Thymus (tissue), 11 donors: Measurements from ENCODE around the gene PTRH1. TPM values are rescaled to one million over a fixed set of nuclear protein-coding genes. Genes with fewer than 3 reads are reported as not detected.

Experiments used
- DNase-seq, 9 donors: peaks; one replicate each; pipeline ENCODE4 v3.0.0-alpha.2; 2013; ENCODE audit warnings: low spot score in 9 of 9, low read depth in 6 of 9, missing footprints in 1 of 9
- H3K27ac ChIP-seq, 2 donors: one replicate each; pipeline ENCODE4 v1.5.1; 2013; ENCODE audit warnings: control low read depth in 1 of 2, low read depth in 1 of 2, low read length in 1 of 2, mild to moderate bottlenecking in 1 of 2, moderate library complexity in 1 of 2
- H3K27me3 ChIP-seq, 2 donors: one replicate each; pipeline ENCODE4 v1.5.1; 2013; ENCODE audit warnings: low read length in 1 of 2; ENCODE audit not compliant: control insufficient read depth in 2 of 2, insufficient read depth in 1 of 2
- H3K36me3 ChIP-seq, 2 donors: one replicate each; pipeline ENCODE4 v1.5.1; 2013; ENCODE audit warnings: low read length in 1 of 2, mild to moderate bottlenecking in 1 of 2, moderate library complexity in 1 of 2; ENCODE audit not compliant: control insufficient read depth in 2 of 2, insufficient read depth in 2 of 2
- H3K4me1 ChIP-seq, 2 donors: one replicate each; pipeline ENCODE4 v1.5.1; 2013; ENCODE audit warnings: low read length in 2 of 2; ENCODE audit not compliant: control insufficient read depth in 2 of 2, insufficient read depth in 2 of 2
- H3K4me3 ChIP-seq, 2 donors: one replicate each; pipeline ENCODE4 v1.5.1; 2013; ENCODE audit warnings: low read length in 2 of 2, control low read depth in 1 of 2, mild to moderate bottlenecking in 1 of 2
- H3K9me3 ChIP-seq, 2 donors: one replicate each; pipeline ENCODE4 v1.5.1; 2013; ENCODE audit warnings: low read length in 1 of 2, mild to moderate bottlenecking in 1 of 2; ENCODE audit not compliant: control insufficient read depth in 2 of 2, insufficient read depth in 1 of 2
- WGBS: extraction: QIAGEN DNeasy Blood & Tissue Kit; methylation state at CpG from one replicate; pipeline ENCODE4 v1.1.7; 2013; 5-methylcytosine and 5-hydroxymethylcytosine counted together
- polyA plus RNA-seq: library from polyadenylated mRNA; stranded (reverse); fragments of 200-250 nt; gene quantifications from one replicate; pipeline ENCODE4 v1.2.3, GENCODE V29; 2013
- total RNA-seq: library from RNA; stranded (reverse); fragments of 120-200 nt; gene quantifications from one replicate; pipeline ENCODE4 v1.2.4, GENCODE V29; 2013
- donor health status: healthy.

PTRH1 gene
- total and polyA plus RNA-seq, 2 donors: 12.2 to 16.3 TPM

- H3K4me1 ChIP-seq: peaks cover 0 to 8% of the 10 kb centered on the region in 2 donors
- H3K27ac ChIP-seq: no peak overlapping the region
- DNase-seq: no peak
- WGBS: 98% methylated on average over 19 of the region's 19 CpGs
- H3K9me3 ChIP-seq: peaks cover under 1 to 5% of the 10 kb centered on the region in 2 donors
- H3K27me3 ChIP-seq: no peaks in the 10 kb centered on the region
- no peak overlapping the region for H3K4me3 ChIP-seq
- peaks cover 89% of the 10 kb centered on the region in 2 donors for H3K36me3 ChIP-seq
These were observed 29.1 kb upstream of the PTRH1 start for GRCh38 chr9:127744398-127745110.

GRCh38 chr9:127742435-127743088 is 27.1 kb upstream of the PTRH1 start:
- WGBS: 93% methylated on average over 33 of the region's 33 CpGs
- DNase-seq: peak in 1 of 9 donors; percentile 24
- Histone ChIP-seq H3K27ac (no peak overlapping the region), H3K9me3 (peaks cover 1 to 5% of the 10 kb centered on the region in 2 donors), H3K27me3 (no peaks in the 10 kb centered on the region), H3K36me3 (peaks cover 85 to 87% of the 10 kb centered on the region in 2 donors), H3K4me1 (peaks cover 0 to 8% of the 10 kb centered on the region in 2 donors), H3K4me3 (no peak overlapping the region)

DNA sequence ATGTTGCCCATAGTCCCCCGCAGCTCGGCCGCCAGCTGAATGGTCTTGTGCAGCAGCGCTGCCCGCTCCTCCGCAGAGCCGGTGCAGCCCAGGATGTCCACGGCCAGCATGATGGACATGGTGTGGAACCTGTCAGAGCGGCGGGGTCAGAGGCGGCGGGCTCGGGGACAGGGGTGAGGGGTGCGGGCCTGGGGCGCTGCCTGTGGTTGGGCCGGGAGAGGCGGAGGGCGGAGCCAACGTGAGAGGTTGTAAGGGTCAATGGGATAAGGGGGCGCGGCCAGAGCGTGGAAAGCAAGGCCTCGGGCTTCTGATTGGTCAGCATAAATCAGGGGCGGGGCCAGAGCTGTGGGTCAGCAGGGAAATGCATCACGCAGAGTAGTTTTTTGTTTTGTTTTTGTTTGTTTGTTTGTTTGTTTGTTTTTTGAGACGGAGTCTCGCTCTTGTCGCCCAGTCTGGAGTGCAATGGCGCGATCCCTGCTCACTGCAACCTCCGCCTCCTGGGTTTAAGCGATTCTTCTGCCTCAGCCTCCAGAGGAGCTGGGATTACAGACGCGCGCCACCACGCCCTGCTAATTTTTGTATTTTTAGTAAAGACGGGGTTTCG is 26.5 kb upstream of the PTRH1 start:
- H3K27ac ChIP-seq: no peak overlapping the region
- H3K36me3 ChIP-seq: peaks cover 79 to 81% of the 10 kb centered on the region in 2 donors

GRCh38 chr9:127739614-127740330 is 24.3 kb upstream of the PTRH1 start:
- Histone ChIP-seq H3K9me3 (peaks cover 1 to 3% of the 10 kb centered on the region in 2 donors), H3K4me3 (no peak overlapping the region), H3K4me1 (peaks cover 4 to 13% of the 10 kb centered on the region in 2 donors), H3K27ac (peak overlapping the region in 1 of 2 donors; percentile 38), H3K27me3 (no peaks in the 10 kb centered on the region), H3K36me3 (peaks cover 61 to 66% of the 10 kb centered on the region in 2 donors)
- 94% methylated on average over 19 of the region's 19 CpGs for WGBS
- no peak for DNase-seq

More for the DNA sequence above, 26.5 kb upstream of the PTRH1 start:
- 93% methylated on average over 38 of the region's 38 CpGs for WGBS
- peaks cover 1 to 3% of the 10 kb centered on the region in 2 donors for H3K9me3 ChIP-seq
- DNase-seq: no peak
- H3K4me1 ChIP-seq: peaks cover 0 to 6% of the 10 kb centered on the region in 2 donors
- H3K27me3 ChIP-seq: no peaks in the 10 kb centered on the region
- H3K4me3 ChIP-seq: no peak overlapping the region

GRCh38 chr9:127738666-127739065 is 23.2 kb upstream of the PTRH1 start:
- Histone ChIP-seq H3K4me1 (peaks cover 8 to 23% of the 10 kb centered on the region in 2 donors), H3K4me3 (no peak overlapping the region), H3K36me3 (peaks cover 50 to 57% of the 10 kb centered on the region in 2 donors), H3K27ac (no peak overlapping the region), H3K27me3 (no peaks in the 10 kb centered on the region), H3K9me3 (peaks cover 1 to 3% of the 10 kb centered on the region in 2 donors)
- over 99% methylated on average over 13 of the region's 13 CpGs for WGBS
- no peak for DNase-seq

DNA sequence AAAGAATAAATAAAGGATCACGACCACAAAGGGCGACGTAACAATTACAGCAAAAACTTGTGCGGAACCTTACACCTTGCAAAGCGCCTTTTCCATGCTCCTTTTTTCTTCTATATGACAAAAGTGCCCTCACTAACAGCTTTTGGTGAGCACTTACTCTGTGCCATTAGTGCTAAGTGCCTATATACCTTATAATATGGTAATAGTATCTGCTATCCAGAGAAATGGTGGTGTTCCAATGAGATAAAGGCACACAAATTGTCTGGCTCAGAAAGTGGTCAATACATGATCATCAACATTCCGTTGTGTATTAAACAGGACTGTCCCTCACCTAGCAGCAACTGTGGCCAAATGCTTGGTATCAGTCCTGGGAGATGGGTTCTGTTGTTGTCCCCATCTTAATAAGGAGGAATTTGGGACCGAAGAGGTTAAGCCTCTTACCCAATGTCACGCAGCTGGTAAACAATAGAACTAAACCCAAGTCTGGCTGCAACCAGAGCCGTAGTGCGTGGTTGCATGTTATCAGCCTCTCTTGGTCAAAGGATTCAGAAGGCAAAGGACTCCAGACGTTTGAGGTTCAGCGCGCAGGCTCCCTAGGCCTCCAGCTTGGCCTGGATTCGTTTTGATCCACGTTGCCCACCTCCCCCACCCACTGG is 20.2 kb upstream of the PTRH1 start:
- 58% methylated on average over 15 of the region's 15 CpGs for WGBS
- Histone ChIP-seq H3K36me3 (peaks cover 25 to 46% of the 10 kb centered on the region in 2 donors), H3K27me3 (no peaks in the 10 kb centered on the region), H3K9me3 (peaks cover 1 to 3% of the 10 kb centered on the region in 2 donors), H3K4me3 (peak overlapping the region in 1 of 2 donors; percentile 76), H3K27ac (peak overlapping the region in 1 of 2 donors; percentile 55), H3K4me1 (peaks cover 8 to 23% of the 10 kb centered on the region in 2 donors)
- no peak for DNase-seq

- WGBS: under 1% methylated on average over 76 of the region's 76 CpGs
- H3K27ac ChIP-seq: peak within 1 kb of the TSS; percentile 85 to 93
- H3K27me3 ChIP-seq: no peaks in the 10 kb centered on the region
- peaks cover 8 to 18% of the 10 kb centered on the region in 2 donors for H3K4me1 ChIP-seq
- H3K36me3 ChIP-seq: peaks cover 20 to 39% of the 10 kb centered on the region in 2 donors
- peak; percentile 87 to 98 (median 96) for DNase-seq
- peaks cover under 1 to 1% of the 10 kb centered on the region in 2 donors for H3K9me3 ChIP-seq
- peak within 1 kb of the TSS; percentile 71 to 76 for H3K4me3 ChIP-seq
These were observed 19.5 kb upstream of the PTRH1 start, which contains the start of gene TOR2A for GRCh38 chr9:127734747-127735529. Gene TOR2A, minus strand, starts transcription at chr9:127735294. Its CDS starts 24 bp downstream, at chr9:127735270.
